ENCODE results near the gene MAPKAP1.
A peak's percentile ranks its signal among the peaks of the same experiment; 100 is the strongest.
"Not testable (repeated sequence)": the region's sequence is repeated elsewhere in the genome, so short reads cannot be mapped to it uniquely, and the experiment has no call there.

The MAPKAP1 gene

DNA sequence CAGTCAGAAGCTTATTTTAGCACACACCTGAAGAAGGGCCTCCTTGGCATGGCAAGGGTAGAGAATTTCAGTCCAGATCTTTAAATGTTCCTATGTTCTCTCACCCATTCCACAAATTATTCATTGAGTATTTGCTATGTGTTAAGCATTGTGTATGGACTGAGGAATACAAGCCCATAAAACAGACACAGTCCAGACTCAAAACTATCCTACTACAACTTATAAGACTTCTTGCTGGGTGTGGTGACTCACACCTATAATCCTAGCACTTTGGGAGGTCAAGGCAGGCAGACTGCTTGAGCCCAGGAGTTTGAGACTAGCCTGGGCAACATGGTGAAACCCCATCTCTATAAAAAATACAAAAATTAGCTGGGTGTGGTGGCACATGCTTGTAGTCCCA, 141.0 kb downstream of the MAPKAP1 start:
- not testable (repeated sequence) for DNase-seq (ENCODE audit: low read depth, low spot score)

DNA sequence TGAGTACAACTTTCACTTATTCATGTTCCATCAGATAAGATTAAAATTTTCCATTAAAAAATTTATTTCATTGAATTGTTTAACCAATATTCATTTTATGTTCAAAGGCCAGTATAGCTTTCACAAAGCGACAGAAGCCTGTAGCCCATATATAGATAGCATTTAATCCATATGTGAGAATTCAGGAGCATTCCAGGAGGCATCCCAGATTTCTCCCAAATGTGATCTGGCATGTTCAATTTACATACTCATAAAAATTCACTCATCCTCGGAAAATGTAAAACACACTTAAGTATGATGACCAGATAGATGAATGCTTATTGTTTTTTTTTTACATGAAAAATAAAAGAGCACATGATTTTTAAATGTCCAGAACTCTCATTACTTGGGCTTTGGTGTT, 141.9 kb downstream of the MAPKAP1 start:
- DNase-seq (ENCODE audit: low read depth, low spot score), result no peak

DNA sequence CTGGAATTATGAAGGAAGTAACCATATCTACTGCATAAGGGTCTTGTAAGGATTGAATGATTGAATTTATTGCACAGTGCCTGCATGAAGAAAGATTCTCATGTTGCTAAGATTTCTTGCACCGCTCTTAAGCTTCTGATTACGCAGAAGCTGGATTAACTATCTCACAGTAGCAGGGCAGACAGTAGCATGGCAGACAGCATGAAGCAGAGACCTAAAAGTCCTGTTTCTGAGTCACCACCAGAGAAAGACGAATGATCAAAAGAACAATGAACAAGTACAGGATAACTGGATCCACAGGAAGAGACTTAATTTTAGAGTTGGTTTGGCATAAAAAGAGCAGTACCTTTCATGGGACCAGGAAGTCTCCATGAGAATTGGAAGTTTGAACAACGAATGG, 142.4 kb downstream of the MAPKAP1 start:
- no peak for DNase-seq (ENCODE audit: low read depth, low spot score)

DNA sequence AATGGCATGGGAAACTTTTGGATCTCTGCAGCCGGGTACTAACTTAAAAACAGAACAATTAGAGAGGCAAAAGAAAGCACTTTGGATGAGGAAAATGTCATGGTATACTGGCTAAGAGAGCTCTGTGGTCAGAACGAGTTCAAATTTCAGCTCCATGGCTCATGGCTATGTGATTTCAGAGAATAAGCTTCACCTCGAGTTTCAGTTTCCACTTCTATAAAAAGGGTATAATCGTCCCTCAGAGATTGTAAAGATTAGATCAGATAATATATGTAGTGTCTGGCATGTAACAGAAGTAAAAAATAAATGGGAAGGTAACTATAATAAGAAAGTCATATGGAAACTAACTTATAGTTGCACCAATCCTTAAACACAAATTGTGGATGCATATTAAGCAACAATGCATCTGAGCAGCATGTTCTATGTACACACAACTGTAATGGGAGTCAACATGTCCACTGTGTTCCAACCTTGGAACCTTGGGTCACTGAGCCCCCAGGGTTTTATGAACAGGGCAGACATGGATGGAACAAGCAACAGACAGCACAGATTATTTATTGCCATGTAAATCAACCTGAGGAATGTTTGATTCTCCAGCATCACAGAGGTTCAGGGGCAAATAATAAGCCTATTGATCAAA, 145.4 kb downstream of the MAPKAP1 start:
- DNase-seq (ENCODE audit: low read depth, low spot score), result no peak

DNA sequence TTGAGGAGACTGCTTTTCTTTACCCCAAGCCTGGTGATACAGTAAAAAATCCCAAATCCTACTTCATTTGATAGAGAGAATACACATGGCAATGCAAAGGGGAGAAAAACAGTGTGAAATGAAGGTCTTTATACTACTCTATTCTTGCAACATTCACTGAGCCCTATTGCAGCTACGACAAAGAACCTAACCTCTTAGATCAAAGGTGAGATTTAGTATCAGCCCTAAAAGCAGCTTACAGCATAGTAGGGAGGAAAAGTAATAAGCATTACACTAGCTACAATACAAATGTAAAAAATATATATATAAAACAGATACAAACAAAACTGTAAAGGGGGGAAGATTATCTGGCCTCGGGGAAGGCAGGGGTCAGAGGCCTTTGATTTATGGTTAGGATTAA, 147.1 kb downstream of the MAPKAP1 start:
- no peak for DNase-seq (ENCODE audit: low read depth, low spot score)

DNA sequence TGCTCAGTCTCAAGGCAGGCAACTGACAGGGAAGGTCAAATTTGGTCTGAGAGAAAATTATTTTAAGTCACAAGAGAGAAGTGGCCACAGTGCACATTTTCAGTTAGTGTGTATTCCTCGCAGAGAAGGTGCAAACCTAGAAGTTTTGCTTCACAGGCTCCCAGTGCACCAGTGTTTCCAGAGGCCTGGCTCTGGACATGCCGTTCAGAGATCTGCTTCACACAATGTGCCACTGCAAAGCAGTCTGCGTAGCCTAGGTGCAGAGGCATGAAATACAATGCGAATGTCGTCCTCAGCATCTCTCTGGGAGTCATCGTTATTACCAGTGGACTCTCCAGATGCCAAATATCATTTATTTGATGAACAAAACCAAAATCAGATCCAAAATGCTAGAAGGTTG, 147.8 kb downstream of the MAPKAP1 start:
- no peak for DNase-seq (ENCODE audit: low read depth, low spot score)

DNA sequence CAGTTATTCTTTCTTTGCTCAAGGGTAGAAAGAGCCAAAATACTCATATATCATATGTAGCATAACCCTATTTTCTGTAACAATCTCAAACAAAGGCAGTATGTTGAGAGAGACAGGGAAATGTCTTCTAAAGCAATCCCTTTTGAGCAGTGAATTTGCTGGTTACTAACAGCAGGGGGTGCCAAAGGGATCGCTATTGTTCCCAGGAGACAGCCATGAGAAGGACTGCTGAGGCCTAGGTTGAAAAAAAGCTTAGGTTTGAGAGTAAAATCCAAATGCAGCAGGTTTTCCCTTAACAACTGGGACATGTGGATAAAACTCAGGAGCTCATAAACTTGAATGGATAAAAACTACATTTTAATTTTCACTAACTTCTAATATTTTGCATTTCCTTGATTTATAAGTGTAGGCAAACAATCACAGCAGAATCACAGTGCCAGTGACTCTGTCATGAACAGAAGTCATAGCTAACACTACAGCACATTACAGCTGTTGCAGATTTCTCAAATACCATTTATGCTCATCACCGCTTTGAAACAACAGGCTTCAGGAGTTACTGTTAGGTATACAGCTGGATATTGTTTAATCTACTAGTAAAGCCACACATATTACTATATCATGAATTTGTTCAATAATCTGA, 148.4 kb downstream of the MAPKAP1 start:
- DNase-seq (ENCODE audit: low read depth, low spot score), result peak; percentile 87

DNA sequence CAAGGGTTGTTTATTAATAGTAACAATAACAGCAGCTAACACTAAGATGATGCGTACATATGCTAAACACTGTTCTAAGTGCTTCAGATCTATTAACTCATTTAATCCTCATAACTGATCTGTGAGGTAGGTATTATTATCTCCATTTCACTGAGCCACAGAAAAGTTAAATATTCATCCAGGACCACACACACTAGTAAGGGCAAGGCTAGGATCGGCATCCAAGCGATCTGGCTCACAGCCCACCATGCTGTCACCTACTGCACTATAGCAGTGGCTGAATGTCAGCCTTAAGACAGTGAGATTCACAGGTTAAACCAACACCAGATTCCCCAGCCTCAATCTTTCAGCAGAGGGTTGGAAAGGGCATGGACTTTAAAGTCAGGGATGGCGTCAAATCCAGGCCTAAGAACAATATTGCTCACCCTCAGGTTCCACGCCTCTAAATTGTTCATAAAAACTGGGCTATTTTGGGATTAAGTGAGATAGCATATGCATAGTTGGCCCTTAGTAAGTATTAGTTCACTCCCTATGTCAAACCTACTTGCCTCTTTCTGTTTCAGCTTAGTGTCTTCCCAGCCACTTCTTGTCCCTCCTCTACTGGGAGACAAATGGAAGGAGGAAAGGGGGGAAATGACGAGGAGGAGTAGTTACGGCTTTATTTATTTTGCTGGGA, 150.8 kb downstream of the MAPKAP1 start:
- DNase-seq (ENCODE audit: low read depth, low spot score), result no peak

DNA sequence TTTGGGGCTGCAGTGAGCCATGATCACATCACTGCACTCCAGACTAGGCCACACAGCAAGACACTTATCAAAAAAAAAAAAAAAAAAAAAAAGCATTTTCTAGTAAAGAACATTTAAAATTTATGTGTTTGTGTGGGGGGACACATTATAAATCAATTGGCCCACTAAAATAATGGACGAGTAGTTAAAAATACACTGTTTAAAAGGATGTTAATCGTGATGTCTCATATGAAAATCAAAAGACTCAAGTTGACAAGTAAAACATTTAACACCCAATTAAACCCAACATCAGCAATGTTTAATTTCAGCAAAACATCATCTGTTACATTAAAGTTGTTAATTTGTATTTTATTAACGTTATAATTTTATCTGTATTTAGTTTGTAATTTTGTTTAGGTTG, 152.3 kb downstream of the MAPKAP1 start:
- no peak for DNase-seq (ENCODE audit: low read depth, low spot score)

DNA sequence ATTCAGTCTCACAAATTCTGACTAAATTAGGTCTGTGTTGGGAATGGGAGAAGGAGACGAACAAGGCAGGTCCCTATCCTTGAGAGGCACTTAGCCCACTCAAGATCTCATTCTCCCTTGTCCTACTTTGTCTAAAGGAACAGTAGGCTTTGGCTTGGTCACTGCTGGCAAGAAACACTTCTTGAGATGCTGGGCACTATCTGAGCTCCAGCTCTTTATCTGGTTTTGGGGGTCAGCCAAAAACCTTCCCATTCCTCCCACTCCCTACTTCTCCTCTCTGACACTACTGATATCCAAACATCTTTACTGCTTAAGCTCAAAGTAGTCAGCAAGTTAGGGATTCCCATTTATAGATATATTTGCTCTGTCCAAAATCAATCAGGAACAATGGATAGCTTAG, 155.2 kb downstream of the MAPKAP1 start:
- DNase-seq (ENCODE audit: low read depth, low spot score), result no peak

DNA sequence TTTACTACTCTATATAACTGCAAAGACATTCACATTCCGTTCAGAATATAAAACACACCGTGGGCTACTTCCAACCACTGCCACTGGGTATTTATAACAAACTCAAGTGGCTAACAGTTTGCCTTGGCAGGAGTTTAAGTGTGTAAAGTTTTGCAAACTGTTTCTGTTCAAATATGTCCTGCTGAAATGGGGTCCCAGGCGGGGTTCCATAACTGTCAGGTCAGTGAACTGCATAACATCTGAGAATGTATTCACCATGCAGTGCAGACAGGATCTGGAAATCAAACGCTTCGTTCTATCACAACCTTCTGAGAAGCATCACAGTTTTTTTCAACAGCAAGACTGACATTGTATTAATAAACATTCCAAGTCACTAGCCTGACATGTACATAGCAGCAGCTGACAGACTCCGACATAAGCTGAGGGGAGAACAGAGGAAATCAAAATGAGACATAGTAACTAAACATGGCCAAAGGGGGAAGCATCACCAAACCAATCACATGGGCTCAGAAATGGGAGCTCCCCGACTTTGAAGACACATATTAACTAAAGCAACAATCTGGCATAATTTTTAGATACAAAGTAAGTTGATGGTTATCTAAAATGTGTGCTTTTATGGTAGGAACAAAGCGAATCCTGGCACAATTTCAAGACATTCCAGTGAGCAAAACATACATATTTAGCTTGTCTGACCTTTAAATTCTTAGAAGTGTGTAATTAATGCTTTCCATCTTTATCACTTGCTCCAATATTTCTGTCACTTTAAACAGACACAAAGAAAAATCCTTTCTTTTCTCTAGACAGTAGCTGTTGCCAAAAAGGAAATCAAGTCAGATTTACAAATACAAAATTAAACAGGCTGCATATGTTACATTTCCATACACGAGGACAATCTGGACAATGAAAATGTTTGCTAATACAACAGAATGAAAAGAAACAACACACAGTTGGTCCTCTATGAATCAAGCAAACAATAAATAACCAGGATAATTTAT, 156.8 kb downstream of the MAPKAP1 start:
- peak; percentile 39 for DNase-seq (ENCODE audit: low read depth, low spot score)

DNA sequence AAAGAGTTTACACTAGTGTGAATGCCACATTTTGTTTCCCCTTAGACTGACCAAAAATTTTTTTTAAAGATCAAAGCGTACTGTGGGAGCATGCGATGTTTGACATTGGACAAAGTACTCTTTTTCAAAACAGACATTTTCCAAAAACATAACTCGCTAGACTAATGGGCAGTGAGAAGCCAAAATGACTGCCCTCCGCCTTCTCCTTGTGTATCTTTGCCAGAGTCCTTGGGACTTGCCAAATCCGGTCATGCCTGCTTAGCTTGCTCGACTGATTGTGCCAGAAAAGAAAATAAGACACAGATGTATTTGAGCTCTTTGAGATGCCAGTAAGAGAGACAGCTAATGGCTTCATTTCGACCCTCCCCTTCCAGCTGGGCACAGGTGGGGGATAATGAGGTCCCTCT, 157.5 kb downstream of the MAPKAP1 start:
- peak; percentile 75 for DNase-seq (ENCODE audit: low read depth, low spot score)

DNA sequence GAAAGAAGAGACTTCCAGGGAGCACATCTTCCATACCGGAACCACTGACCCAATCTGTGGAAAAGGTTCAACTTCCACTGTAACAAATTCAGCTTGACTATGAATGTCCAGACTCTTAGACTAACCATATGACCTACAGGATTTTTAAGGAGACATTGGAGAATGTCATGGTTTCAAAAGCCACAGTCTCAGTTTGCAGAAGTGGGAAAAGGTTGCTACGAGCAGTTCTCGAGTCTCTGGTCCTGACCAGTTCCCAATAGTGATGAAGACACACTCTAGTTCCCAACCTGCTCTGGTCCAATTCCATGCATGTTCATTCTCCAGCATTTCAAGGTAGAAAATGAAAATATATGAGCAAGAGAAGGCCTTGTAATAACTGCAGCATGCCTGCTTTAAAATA, 158.0 kb downstream of the MAPKAP1 start:
- DNase-seq (ENCODE audit: low read depth, low spot score), result no peak

DNA sequence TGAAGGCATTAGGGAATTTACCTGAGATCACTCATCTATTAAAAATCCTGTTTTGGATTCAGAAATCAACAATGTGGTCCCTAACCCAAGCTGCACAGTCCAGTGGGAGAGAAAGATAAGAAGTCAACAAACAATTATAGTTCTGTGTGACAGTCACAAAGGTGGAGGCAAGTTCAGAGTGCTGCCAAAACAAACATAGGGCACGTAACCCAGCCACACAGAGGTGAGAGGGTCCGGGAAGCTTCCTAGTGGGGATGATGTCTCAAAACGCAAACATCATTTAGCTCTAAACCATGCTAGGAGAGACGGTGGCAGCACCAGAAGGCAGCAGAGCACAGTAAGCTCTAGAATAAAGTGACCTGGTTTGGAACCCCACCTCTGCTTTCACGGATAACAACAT, 158.9 kb downstream of the MAPKAP1 start:
- DNase-seq (ENCODE audit: low read depth, low spot score), result no peak

DNA sequence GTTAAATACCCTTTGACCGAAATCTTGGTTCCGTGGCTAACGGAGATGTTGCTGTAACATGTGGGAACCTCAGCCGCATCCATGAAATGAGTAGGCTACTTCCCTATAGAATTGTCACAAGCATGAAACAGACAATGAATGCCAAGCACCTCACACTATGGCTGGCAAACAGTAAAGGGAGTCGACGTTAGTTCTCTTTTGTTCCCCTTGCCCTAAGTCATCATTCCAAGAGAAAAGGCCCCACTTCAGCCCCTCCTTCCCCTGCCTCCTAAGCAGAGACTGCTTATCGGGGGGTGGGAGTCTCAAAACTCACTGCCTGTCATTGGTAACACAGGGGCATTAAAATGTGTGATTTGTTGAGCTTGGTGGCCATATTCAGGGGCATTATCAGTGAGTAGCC, 159.6 kb downstream of the MAPKAP1 start:
- DNase-seq (ENCODE audit: low read depth, low spot score), result no peak

DNA sequence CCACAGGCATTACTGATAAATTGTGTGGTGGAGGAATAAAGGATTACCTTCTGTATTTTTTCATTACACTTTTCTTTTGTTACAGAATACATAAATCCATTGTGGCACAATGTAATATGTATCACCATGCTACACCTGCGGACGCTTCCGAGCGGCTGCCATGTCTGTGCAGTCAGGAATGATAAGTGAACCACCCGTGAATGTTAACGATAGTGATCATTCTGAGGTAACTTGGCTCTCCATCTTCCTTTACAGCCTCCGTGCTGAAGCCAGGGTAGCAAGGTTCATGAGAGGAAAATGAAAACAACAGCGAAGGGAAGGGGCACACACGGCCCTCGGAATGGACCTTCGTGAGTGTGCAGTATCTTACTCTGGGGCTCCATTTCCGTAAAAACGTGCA, 161.2 kb downstream of the MAPKAP1 start:
- DNase-seq (ENCODE audit: low read depth, low spot score), result no peak

DNA sequence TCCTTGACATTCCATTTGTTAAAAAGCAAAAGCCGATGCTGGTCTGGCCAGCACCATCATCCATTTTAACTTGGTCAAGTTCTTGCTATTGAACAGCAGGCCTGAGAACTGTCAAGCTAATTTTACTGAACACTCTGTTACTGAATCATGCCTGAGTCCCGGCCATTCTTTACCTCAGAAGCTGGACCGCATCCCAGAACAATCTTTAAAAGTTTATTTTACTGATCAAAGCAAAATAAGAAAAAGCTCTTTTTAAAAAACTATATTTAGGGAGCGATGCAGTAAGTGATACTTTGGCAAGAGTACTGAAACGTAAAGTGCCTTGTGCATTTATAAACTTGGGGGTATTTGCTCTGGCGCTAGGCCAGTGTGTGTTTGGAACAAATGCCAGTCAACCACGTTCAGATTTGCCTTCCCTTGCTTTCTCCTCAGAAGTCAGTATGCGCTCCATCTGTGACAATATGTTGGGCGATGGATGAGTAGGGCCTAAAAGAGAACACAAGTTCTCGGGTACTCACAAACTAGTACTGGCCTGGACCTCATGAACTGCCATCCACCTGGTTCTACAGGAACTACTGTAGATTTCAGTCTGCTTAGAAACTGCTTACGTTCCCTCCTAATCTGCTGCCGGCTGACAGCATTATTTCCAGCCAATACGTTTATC, 161.9 kb downstream of the MAPKAP1 start:
- DNase-seq (ENCODE audit: low read depth, low spot score), result peak; percentile 89

DNA sequence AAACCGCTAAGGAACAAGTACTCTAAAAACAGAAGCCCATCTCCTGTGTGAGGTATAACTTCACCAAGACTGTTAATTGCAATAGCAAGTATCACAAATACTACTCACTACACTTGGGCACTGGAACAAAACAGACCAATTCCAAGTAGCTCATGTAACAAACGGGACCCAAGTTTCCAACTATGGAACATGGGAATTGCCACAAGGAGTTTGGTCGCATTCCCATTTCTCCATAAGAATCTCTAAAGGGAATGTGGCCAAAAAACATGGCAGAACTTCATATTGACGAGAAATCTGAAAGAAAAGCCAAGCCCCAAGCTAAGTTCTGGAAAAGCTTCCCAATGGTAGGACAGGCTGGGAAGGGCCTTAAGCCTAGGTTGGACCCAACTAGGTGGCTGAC, 162.5 kb downstream of the MAPKAP1 start:
- DNase-seq (ENCODE audit: low read depth, low spot score), result no peak

DNA sequence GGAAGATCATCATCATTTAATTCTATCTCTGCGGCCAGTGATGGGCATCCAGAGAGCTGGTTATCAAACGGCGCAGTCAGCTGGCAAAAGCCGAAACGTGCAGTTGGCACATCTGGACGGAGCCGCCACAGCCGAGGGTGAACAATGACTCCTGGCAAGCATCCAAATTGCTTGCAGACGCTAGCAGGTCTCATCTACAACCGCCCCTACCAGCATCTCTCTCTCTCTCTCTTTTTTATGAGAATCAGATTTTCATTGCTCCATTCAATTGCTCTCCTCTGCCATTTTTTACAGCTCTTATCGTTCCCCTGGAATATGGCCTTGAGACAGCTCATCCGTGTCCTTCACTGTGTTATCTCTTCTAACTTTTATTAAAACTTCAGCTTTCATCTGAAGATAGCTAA, 165.2 kb downstream of the MAPKAP1 start:
- DNase-seq (ENCODE audit: low read depth, low spot score), result peak; percentile 50

DNA sequence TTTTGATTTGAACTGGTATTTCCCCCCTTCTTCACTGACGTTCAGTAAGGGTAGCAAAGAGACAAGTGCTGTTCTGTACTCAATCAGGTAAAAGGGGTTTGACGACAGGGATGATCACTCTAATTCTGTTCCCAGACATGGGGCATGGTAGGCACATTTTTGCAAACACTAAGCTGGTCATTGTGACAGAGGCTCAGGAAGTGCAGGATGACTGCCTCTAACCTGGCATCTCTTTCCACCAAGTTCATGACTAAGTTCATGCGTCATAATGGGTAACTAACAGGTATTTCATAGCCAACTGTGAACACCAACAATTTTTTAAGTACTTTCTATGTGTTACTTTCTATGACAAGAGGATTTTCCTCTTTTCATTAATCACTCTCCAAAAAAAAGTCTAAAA, 166.5 kb downstream of the MAPKAP1 start:
- DNase-seq (ENCODE audit: low read depth, low spot score), result peak; percentile 59

DNA sequence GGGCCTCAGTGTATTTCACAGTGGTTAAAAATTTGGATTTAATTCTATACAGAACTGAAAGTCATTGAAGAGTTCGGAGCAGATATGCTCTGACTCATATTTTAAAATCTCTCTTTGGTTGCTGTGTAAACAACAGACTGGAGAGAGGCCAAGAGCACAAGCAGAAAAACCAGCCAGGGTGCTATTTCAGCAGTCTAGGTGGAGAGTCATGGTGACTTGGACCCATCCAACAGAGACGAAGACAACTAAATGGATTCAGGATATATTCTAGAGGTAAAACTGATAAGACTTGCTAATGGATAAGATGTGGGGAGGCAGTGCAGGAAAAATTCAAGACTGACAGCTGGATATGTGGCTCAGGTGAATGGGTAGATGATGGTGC, 168.9 kb downstream of the MAPKAP1 start:
- peak; percentile 92 for DNase-seq (ENCODE audit: low read depth, low spot score)
